ENCODE data around the gene TMPRSS5. TPM values are rescaled to one million over a fixed set of nuclear protein-coding genes. Genes with fewer than 3 reads are reported as not detected.
A peak's percentile ranks its signal among the peaks of the same experiment; 100 is the strongest.

The TMPRSS5 gene
- total and polyA plus RNA-seq, 2 of the 13 experiments (the other 11 are each of a cell fraction or from before 2014, with no cell fraction given): 0.40 to 0.96 TPM

DNA sequence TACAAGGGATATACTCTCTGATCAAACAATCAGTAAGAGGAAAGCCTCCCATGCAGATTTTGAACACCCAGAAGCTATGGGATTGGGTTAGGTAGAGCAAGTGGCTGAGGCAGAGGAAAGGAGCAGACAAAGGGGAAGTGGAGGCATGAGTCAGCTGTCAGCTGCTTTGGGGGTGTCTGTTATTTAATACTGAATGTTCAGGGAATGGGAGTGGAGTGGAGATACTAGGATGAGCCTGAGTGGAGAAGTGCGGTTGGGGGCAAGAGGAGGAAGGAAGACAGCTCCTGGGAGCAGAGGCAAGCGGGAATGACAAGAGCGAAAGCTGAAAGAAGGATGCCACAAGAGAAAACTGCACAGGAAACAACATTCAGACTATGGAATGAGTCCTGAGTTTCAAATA lies 22.7 kb upstream of the TMPRSS5 start:
- Histone ChIP-seq H3K27me3 (ENCODE audit: control insufficient read depth in 1 of 2, insufficient read depth in 2 of 2, low read length in 2 of 2) (no peaks in the 10 kb centered on the region), H3K4me2 (ENCODE audit: low read depth, low read length) (no peak overlapping the region), H2AFZ (ENCODE audit: low read length) (no peak overlapping the region), H3K36me3 (replicated peaks in 1 of 2; ENCODE audit: control insufficient read depth in 1 of 2, insufficient read depth in 2 of 2, low read length in 2 of 2) (peaks cover 1 to 6% of the 10 kb centered on the region in 2 experiments; a peak in 2 of 5 replicates), H3K9me3 (ENCODE audit: low read length) (no peaks in the 10 kb centered on the region), H3K4me1 (ENCODE audit: insufficient read depth, low read length) (peaks cover 23% of the 10 kb centered on the region), H3K79me2 (ENCODE audit: insufficient read depth, low read length) (no peaks in the 10 kb centered on the region), H3K4me3 (replicated peaks in 1 of 3; ENCODE audit: insufficient read depth in 1 of 3, low read depth in 2 of 3, low read length in 3 of 3) (no peak overlapping the region), H3K27ac (ENCODE audit: extremely low read length, insufficient read depth, low read length) (no peak overlapping the region), H3K9ac (ENCODE audit: insufficient read depth, low read depth, low read length) (no peak overlapping the region), H4K20me1 (ENCODE audit: insufficient read depth, low read length) (no peaks in the 10 kb centered on the region)
- FAIRE-seq (no peak), ATAC-seq (no peak), DNase-seq (ENCODE audit: low spot score) (no peak)
- no TSS peak for BruUV-seq (replicated peaks)
- CTCF ChIA-PET (ENCODE audit: low intra/inter-chr PET ratio, low total read pairs): no interaction called here
- in situ Hi-C loops (cut with HindIII; ENCODE audit: extremely low pct_ligation_motif_present, low pct_unique_long_range_greater_than_20kb): loop anchor here (25.0 kb wide), 1 partner anchor 192 kb away; no protein-coding TSS in a partner anchor
- POLR2A ChIA-PET: no interaction called here
- WGBS (ENCODE audit: low lambda C conversion rate): 98% methylated on average over 3 of the region's 3 CpGs
- intact Hi-C loops (cut with micrococcal nuclease; ENCODE audit: unreplicated experiment): no loop called here
- TF ChIP-seq EP300 (IDR thresholded peaks at IDR 0.05; ENCODE audit: low read depth in 2 of 2, low read length in 2 of 2) (no peak), EP300 (CRISPR knock-in tag; IDR thresholded peaks at IDR 0.05; ENCODE audit: borderline replicate concordance) (no peak), STAT6 (CRISPR knock-in tag; IDR thresholded peaks at IDR 0.05; ENCODE audit: borderline replicate concordance) (no peak)

DNA sequence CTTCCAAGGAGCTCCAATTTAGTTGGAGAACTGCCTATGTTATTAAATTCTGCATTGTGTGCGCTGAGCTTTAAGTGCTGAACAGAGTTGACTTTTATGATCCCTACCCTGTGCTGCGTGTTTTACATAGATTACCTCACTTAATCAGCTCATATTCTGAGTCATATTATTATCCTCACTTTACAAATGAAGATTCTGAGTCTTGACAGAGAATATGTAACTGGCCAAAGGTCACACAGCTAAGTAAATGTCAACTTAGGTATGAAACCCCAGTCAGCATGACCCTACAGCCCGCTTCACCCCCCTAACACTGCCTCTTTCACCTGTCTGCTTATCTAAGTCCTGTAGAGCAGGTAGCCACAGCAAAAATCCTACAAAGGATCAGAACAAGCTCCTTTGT lies 19.8 kb upstream of the TMPRSS5 start:
- H3K79me2 ChIP-seq (ENCODE audit: insufficient read depth, low read length): no peaks in the 10 kb centered on the region
- ChIA-PET CTCF (ENCODE audit: low intra/inter-chr PET ratio, low total read pairs) (no interaction called here), POLR2A (no interaction called here)
- H3K27me3 ChIP-seq (ENCODE audit: control insufficient read depth in 1 of 2, insufficient read depth in 2 of 2, low read length in 2 of 2): no peaks in the 10 kb centered on the region
- no peak overlapping the region for H3K4me3 ChIP-seq (replicated peaks in 1 of 3; ENCODE audit: insufficient read depth in 1 of 3, low read depth in 2 of 3, low read length in 3 of 3)
- no TSS peak for BruUV-seq (replicated peaks)
- WGBS (ENCODE audit: low lambda C conversion rate): 82% methylated on average over 3 of the region's 3 CpGs
- H3K27ac ChIP-seq (ENCODE audit: extremely low read length, insufficient read depth, low read length): no peak overlapping the region
- FAIRE-seq (no peak), ATAC-seq (0 out of 3 replicates have a peak, but pooled peaks have one; percentile 18), DNase-seq (ENCODE audit: low spot score) (peak; percentile 16)
- no peak overlapping the region; the same call in 1 of the 2 replicates for H3K4me2 ChIP-seq (ENCODE audit: low read depth, low read length)
- H3K9me3 ChIP-seq (ENCODE audit: low read length): no peaks in the 10 kb centered on the region
- intact Hi-C loops (cut with micrococcal nuclease; ENCODE audit: unreplicated experiment) (no loop called here), in situ Hi-C loops (cut with HindIII; ENCODE audit: extremely low pct_ligation_motif_present, low pct_unique_long_range_greater_than_20kb) (loop anchor here (25.0 kb wide), 1 partner anchor 189 kb away; no protein-coding TSS in a partner anchor)
- H2AFZ ChIP-seq (ENCODE audit: low read length): no peak overlapping the region
- no peaks in the 10 kb centered on the region for H4K20me1 ChIP-seq (ENCODE audit: insufficient read depth, low read length)
- no peaks in the 10 kb centered on the region; a peak in 1 of 5 replicates for H3K36me3 ChIP-seq (replicated peaks in 1 of 2; ENCODE audit: control insufficient read depth in 1 of 2, insufficient read depth in 2 of 2, low read length in 2 of 2)
- H3K9ac ChIP-seq (ENCODE audit: insufficient read depth, low read depth, low read length): no peak overlapping the region
- H3K4me1 ChIP-seq (ENCODE audit: insufficient read depth, low read length): peaks cover 37% of the 10 kb centered on the region
- TF ChIP-seq ZNF253 (CRISPR knock-in tag; IDR thresholded peaks at IDR 0.05; ENCODE audit: borderline replicate concordance): no peak
- TF ChIP-seq ZBTB49 (CRISPR knock-in tag; IDR thresholded peaks at IDR 0.05; ENCODE audit: borderline replicate concordance): no peak
- TF ChIP-seq RCOR2 (CRISPR knock-in tag; IDR thresholded peaks at IDR 0.05): no peak
- TF ChIP-seq MNT (IDR thresholded peaks at IDR 0.05): no peak
- TF ChIP-seq, protein P1, sequence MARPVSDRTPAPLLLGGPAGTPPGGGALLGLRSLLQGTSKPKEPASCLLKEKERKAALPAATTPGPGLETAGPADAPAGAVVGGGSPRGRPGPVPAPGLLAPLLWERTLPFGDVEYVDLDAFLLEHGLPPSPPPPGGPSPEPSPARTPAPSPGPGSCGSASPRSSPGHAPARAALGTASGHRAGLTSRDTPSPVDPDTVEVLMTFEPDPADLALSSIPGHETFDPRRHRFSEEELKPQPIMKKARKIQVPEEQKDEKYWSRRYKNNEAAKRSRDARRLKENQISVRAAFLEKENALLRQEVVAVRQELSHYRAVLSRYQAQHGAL (CRISPR knock-in tag; IDR thresholded peaks at IDR 0.05; ENCODE audit: not compliant biosample characterization): no peak
- no peak for TF ChIP-seq NFKBIZ (CRISPR knock-in tag; IDR thresholded peaks at IDR 0.05)
- TF ChIP-seq ZNF652 (CRISPR knock-in tag; IDR thresholded peaks at IDR 0.05; ENCODE audit: borderline replicate concordance, low read depth): no peak
- no peak for TF ChIP-seq ZBTB7A (CRISPR knock-in tag; IDR thresholded peaks at IDR 0.05)
